Measurements from ENCODE around the gene RGS8.

- no peak for TF ChIP-seq SUZ12 (IDR thresholded peaks at IDR 0.05; ENCODE audit: extremely low read depth, insufficient read depth, insufficient read length)
- TF ChIP-seq ZNF274 (IDR thresholded peaks at IDR 0.05; ENCODE audit: low read depth, low read length), result no peak
- TF ChIP-seq YY1 (IDR thresholded peaks at IDR 0.05; ENCODE audit: insufficient read depth, insufficient read length), result no peak
Observed at GRCh38 chr1:182653986-182654385, 30.4 kb downstream of the RGS8 start.

All from NT2/D1 (cell line).